HG03432 (cell line): ENCODE results near the gene APLP2.
"Not testable (repeated sequence)": the region's sequence is repeated elsewhere in the genome, so short reads cannot be mapped to it uniquely, and the experiment has no call there.

Source experiments
- ATAC-seq: cut with Tn5 transposase; IDR thresholded peaks from one replicate; pipeline ENCODE4 v1.9.1; 2021; ENCODE audit warnings: mild to moderate bottlenecking, moderate library complexity; ENCODE audit not compliant: unreplicated experiment

The APLP2 gene

DNA sequence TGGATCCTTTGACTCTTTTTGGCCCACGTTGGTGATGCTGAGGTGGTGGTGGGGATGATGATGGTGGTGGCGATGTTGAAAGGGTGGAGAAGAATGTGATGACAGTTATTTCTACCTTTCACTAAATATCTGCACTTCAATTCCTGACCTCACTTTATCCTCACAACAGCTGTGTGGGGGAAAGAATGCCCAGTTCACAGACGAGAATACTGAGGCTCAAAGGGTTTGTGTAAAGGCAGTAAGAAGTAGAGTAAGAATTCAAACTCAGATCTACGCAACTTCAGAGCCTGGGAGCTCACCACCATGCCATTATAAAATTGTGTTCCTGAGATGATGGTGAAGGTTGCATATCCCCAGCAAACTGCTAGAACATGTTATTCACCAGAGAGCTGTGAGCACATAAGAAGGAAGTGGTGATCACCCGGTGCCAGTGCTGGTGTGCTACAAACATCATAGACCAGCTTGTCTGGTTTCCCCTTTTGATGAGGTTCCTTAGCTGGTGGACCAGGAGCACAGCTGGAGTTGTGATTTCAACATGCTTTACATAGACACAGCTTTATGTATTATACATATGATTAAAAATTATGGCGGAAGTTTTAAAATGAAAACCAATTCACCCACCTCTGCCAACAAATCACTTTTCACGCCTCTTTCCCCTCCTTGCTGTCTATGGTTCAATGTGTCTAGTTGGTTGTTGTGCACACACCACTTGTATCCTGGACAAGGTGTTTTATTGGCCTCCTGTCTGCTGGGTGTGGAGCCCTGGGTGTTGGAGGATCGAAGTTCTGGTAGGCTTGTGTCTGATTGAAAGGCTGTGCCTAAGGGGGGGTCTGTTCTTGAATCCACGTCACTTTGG, 96.1 kb downstream of the APLP2 start:
- ATAC-seq = no peak

DNA sequence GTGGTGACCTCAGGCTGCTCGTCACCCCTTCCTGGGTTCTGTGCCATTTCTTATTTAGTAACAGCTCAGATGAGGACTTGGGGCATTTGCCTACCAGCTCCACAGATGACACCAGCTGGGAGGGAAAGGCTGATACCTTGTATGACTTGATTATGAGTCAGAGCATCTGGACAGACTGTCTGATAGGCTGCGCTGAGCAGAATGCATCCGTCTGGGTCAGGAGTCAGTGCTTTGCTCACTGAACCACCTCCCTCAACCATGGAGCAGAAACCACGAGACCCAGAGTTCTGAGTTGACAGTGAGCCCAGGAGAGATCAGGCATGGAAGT, 96.7 kb downstream of the APLP2 start:
- ATAC-seq = peak; percentile 91

DNA sequence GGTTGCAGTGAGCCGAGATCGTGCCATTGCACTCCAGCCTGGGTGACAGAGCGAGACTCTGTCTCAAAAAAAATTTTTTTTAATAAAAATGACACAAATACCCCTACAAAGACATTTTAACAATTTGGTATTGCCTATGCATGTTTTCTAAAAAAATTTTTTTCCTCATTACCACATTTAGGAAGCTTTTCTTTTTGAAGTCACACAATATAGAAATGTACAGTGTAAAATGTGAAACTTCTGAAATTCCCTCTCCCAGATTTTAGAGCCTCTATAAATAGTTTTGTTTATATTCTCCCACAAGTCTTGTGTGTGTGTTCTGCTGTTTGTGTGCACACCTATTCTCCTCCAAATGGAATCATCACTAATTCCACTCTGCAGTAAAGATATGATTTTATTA, 97.5 kb downstream of the APLP2 start:
- ATAC-seq = no peak

DNA sequence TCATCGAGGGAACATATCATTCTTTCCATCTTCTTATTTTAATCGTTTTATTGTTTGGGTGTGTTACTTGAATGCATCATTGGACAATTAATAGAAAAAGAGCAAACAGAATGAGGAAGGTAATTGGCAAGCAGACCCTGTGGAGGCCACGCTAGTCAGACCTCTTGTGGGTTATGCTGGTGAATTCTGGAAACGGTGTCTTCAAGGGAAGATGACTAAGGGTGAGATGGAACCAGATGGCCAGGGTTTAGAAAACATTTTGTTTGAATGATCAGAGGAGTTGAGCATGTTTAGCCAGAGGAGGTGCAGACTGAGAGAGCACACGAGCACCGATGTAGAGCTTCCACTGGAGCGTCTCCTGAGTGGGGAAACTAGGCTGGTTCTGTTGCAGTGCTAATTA, 98.4 kb downstream of the APLP2 start:
- ATAC-seq = no peak

DNA sequence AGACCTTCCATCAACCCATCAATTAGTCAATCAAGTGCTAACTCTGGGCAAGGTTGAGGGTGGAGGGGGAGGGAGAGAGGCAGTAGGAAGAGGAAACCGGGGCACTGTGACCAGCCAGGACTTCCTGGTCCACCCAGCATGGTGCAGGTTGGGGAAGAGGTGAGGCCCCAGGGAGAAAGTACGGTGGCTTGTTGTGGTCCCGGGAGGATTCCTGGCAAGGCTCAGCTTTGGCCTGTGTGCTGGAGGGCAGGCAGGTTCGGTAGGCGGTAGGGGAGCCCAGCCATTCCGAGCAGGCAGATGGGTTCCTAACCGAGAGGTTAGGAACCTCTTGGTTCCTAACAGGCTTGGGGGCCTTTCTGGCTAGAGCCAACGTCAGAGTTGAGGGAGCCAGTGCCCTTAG, 100.7 kb downstream of the APLP2 start:
- ATAC-seq = no peak

DNA sequence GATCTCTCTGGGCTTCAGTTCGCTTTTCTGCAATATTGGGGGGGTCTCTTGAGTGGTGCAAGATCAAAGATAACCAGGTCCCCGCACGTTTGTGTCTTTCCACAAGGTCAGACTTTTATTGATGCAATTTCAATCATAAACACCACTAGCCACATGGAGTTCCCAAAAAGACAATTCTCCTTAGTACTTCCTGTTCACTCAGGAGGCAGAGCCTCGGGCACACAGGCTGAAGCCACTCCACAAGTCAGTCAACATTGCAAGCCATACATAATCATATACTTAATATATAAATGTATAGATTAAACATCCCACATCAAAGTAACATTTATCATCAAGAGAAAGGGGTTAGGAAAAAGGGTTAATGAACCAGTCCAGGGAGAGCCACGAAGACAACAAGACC, 101.8 kb downstream of the APLP2 start:
- no peak for ATAC-seq

DNA sequence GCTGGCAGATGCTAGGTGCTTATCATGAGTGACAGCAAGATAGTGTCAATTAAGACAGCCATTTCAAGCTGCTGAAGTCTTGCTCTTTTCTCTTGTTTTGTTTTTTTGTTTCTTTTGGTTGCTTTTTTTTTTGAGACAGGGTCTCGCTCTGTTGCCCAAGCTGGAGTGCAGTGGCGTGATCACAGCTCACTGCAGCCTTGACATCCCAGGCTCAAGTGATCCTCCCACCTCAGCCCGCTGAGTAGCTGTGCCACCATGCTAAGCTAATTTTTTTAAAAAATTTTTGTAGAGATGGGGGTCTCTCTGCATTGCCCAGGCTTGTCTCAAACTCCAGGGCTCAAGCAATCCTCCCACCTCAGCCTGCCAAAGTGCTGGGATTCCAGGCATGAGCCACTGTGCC, 102.3 kb downstream of the APLP2 start:
- ATAC-seq = not testable (repeated sequence)

DNA sequence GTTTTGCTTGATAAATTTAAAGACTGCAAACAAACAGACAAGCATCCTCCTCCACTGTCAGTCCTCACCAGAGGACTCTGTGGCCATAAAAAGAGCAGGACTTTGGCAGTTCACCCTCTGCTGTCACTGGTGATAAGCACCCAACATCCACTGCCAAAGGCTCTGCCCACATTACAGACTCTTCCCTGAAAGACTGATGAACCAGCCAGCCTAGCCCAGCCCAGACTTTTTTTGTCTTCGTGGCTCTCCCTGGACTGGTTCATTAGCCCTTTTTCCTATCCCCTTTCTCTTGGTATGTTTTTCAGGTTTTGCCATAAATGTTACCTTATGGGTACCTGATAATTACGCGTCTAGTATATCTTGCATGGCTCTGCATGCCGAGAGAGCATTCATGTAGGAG, 104.9 kb downstream of the APLP2 start:
- no peak for ATAC-seq

DNA sequence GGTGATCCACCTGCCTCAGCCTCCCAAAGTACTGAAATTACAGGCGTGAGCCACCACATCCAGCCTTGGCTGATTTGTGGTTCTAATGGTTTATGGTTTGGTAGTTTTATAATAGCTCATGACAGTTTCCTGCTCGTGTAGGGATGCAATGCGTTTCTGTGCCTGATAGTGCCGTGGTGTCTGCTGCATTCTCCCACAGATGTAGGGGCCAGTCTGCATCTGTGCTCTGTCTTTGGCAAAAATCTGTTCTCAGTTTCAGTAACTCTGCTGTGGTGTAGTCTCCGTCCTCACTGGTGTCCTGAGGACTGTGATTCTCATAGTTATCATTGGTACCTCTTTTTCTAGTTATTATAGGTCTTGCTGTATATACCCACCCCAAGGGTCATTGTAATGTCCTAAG, 106.2 kb downstream of the APLP2 start:
- ATAC-seq = no peak

DNA sequence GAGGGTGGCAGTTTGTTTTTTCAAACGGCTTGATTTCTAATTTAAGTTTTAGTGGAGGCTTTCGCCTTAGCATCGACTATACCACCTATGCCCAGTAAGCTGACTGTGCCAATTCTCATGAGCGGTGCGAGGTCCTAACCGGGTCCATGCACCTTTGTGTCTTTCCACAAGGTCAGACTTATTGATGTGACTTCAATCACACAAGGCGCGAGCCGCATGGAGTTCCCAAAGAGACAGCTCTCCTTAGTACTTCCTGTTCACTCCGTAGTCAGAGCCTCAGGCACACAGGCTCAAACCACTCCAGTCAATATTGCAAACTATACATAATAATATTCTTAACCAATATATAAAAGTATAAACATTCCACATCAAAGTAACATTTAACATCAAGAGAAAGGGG, 108.1 kb downstream of the APLP2 start:
- no peak for ATAC-seq

DNA sequence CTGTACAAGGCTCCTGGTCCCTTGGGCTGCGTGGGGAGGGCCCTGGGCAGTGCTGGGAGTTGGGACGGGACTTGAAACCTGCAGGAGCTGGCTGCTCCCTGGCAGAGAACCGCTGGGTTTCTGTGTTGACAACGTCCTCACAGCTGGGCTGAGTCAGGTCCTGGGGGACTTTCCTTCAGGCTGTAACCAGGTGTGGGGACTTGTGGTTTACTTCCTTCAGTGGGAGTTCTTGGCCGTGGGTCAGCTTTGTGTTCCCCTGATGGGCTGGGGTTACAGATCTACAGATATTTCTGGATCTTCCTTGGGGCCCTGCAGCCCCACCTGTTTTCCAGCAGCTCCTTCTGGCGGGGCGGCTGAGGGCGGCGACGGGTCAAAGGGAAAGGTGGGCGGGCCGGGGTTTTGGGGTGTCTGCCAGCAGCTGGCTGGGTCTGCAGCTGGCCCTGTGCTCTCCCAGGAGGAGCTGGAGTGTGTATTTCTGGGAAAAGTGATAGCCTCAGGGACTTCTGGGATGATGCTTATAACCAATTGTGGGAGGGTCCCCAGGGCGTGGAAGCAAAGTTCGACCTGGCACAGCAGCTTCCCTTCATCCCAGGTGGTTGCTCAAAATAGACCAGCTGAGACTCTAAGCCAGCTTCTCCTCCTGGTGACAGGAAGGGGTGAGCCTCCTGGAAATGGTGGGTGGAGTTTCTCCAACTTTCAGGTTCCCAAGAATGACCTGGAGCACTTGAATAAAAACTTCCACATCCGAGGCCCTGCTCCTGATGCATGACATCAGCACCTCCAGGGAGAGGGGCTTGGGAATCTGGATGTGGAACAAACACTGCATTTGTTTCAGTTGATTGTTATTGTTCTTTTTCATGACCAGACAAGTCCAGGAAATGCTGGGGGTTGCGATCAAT, 109.0 kb downstream of the APLP2 start:
- ATAC-seq = no peak

DNA sequence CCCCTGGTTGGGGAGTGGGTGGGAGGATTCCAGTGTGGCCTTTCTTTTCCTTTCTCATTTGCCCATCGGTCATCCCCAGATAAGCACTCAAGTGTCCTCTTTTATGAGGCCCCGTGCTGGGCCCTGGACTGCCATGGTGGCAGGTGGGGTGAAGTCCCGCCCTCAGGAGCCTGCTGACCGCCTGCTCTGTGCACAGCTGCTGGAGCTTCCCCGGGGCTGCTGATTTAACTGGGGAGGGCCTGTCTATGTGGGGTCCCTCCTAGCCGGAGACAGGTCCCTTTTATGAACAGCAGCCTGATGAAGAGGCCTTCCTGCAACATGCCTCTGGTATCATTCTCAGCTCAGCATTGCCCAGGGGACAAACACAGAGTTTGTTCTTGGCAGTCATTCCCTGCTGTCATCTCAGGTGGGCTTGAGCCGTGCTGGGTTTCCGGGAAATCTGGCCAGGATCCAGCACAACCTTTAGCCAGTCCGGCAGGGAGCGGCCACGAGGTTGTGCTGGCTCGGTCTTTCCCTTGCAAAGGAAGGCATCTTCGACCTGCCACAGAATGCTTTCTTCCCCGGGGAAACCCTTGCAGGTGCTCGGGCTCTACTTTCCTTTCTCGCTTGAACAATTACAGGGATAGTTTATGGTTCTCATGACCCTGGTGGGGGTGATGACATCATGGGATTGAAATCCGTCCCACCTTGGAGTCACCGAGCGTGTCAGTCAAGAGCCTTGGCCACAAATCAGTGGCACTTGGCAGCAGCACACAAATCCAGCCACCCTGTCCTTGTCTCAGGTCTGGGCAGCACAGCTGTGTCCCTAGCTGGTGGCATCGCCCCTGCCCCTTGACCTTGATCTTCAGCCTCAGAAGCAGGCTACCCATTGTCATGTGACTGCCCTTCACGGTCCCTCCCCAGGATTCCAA, 110.0 kb downstream of the APLP2 start:
- ATAC-seq = no peak

DNA sequence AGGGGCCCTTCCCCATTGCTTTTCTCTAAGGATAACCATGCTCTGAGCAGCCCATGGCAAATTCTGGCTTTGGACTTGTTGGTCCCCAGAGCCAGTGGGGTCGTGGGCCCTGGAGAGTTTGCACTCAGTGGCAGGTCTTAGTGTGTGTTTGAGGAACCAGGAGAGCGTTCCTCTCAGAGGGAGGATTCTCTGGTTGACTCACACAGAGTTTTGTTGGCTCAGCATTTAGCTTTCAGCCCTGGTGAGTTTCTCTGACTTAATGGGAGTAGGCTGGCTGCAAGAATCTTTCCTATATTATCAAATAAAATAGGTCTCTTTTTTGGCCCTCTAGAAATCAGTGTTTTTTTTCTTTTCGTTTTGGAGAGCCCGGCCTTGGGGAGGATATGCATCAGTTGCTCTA, 110.8 kb downstream of the APLP2 start:
- ATAC-seq = peak; percentile 62

DNA sequence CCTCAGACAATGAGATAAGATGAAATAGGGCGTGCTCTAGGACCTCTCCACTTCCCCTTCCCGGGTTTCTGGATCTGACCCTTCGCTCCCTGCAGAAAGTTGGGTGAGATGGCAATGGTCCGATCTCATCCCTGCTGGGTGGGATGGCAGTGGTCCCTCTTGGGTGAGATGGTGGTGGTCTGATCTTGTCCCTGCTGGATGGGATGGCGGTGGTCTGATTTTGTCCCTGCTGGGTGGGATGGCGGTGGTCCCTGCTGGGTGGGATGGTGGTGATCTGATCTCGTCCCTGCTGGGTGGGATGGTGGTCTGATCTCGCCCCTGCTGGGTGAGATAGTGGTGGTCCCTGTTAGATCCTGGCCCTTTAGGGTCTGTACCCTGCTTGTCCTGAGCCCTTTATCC, 111.2 kb downstream of the APLP2 start:
- ATAC-seq = no peak

DNA sequence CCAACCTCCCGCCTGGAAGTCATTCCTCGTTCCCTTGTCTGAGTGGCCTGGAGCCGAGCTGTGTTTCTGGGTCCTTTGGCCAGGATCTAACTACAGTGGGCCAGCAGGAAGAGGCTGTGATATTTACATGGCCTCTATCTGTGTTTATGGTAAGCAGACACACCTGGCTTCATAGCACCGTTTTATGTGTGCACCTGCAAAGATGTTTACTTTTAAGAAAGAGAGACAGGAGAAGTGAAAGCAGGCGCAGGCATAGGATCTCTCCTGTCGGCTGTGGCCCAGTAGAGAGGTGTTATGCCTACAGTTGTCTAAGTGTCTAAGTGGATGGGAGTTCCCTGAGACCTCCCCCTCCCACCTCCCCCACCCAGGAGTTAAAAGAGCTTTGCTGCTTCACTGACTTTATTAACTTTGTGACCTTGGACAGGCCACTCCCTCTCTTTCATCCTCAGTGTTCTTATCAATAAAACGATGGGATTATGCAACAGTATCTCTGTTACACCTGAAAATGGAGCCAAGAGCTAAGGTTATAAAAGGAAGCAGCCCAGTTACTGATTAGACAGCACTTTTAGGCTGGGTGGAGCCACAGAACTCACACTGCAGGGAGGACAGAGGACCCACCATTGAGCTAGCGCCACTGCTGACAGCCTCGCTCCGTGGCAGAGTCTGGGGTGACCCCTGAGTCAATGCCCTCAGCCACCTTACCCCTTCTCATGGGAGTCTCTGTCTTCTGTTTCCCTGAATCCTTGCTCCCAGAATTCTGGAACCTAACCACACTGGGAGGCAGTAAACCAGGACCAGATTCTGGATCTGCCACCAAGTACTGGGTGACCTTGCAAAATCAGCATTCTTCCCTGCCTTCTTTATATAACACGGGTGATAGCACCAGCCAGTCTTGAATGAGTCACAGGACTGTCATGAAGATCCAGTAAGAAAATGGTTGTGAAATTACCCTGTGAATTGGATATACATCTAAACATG, 111.9 kb downstream of the APLP2 start:
- ATAC-seq = no peak

DNA sequence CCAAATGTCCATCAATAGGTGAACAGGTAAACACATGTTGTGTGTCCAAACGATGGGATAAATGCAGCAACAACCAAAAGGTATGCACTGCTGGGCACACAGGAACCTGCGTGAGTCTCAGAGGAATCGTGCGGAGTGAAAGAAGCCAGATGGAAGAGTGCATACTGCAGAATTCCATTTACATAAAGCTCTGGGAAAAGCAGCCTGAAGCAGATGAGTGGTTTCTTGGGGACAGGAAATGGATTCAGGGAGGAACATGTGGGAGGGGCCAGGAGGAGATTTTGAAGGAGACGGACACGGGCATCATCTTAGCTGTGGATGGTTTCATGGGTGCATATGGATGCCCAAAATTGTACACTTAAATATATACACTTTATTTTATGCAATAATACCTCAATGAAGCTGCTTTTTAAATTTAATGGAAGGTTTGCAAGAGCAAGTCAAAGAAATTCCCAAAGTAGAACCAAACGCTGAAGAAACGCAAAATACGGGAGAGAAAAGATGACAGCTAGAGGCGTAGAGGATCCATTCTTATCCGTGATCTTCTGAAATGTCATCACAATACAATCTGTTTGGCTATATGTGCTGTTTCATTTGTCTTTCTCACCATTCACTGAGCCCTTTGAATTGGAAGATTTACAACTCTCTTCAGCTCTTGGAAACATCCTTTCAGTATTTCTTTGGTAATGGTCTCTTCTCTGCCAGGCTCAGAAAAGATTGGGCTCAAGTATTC, 114.3 kb downstream of the APLP2 start:
- ATAC-seq = no peak

DNA sequence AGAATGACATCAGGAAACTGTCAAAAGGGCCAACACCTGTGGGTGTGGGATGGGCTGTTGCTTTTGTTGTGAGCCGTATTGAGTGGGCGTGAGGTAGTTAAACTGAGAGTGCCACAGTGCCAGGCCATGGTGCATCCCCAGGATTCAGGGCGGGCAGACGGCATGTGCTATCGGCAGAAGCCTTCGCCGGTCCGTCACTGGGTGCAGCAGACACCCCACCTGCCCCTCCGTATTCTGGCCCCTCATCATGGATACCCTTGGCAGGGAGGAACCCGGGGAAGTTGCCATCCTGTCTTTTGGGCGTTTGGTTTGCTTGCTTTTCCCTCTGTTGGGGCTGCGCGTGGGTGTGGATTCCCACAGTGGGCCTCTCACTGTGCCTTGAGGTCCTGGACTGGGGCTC, 117.4 kb downstream of the APLP2 start:
- no peak for ATAC-seq

DNA sequence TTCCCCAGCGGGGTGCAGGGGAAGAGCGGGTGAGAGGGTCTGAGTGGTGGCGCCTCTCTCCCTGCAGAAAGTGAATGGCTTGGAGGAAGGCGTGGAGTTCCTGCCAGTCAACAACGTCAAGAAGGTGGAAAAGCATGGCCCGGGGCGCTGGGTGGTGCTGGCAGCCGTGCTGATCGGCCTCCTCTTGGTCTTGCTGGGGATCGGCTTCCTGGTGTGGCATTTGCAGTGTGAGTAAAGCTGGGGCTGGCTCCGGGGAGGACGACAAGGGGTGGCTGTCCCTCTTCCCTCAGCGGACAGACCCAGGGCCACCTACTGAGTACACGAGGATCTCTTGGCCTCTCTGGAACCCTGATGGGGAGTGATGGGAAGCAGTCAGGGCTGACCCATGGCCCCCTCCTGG, 118.4 kb downstream of the APLP2 start:
- ATAC-seq = no peak

DNA sequence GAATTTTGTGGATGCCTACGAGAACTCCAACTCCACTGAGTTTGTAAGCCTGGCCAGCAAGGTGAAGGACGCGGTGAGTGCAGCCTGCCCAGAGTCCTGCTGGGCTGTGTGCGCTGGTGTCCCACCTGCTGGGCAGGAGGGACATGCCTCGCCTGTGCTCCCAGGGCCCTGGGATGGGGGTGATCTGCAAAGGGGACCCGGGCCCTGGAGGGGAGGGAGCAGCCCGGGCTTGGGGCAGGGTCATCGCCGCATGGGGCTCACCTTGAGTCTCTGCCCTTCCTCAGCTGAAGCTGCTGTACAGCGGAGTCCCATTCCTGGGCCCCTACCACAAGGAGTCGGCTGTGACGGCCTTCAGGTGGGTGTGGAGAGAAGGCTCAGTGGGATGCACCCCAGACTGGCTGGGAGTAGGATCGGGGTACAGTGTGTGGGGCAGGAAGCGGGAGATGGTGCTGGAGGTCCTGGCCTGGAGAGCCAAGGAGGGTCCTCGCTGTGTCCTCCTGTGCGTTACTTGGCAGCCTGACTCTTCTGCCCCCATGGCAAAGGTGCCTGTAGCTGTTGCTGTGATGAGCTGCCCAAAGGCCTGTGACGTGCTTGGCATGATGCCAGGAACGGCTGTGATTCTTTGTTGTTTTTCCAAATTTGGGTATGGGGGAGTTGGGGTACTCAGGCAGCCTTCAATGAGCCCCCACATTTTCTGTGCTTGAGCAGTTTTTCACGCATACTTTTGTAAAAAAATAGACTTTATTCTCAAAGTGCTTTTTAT, 119.1 kb downstream of the APLP2 start:
- no peak for ATAC-seq
